GM11168 (cell line): ENCODE measurements around the gene ORM2.

Source experiments
- in situ Hi-C: fragments of 300-500 bp; cut with MboI; formaldehyde crosslinking; loops from one replicate; pipeline ENCODE4 v1.12.0; 2022; ENCODE audit warnings: low sequenced_read_pairs; ENCODE audit not compliant: unreplicated experiment

ORM2 gene

GRCh38 chr9:114291886-114292590 lies 37.6 kb upstream of the ORM2 start:
- in situ Hi-C loops, result loop anchor here (10.0 kb wide), 1 partner anchor 137 kb away; the partner anchor contains the start of gene COL27A1

GRCh38 chr9:114294664-114295063 lies 35.0 kb upstream of the ORM2 start:
- in situ Hi-C loops, result loop anchor here (10.0 kb wide), 1 partner anchor 140 kb away; the partner anchor contains the start of gene COL27A1

GRCh38 chr9:114296338-114296737 lies 33.3 kb upstream of the ORM2 start:
- in situ Hi-C loops, result loop anchor here (10.0 kb wide), 1 partner anchor 142 kb away; the partner anchor contains the start of gene COL27A1

GRCh38 chr9:114299286-114300152 lies 30.1 kb upstream of the ORM2 start:
- in situ Hi-C loops, result loop anchor here (10.0 kb wide), 1 partner anchor 145 kb away; the partner anchor contains the start of gene COL27A1

GRCh38 chr9:114300153-114300845 lies 29.4 kb upstream of the ORM2 start:
- in situ Hi-C loops, result no loop called here

- in situ Hi-C loops, result no loop called here
These were observed 28.5 kb upstream of the ORM2 start for GRCh38 chr9:114300846-114301797.

GRCh38 chr9:114301798-114302565 lies 27.7 kb upstream of the ORM2 start:
- in situ Hi-C loops, result no loop called here

GRCh38 chr9:114302727-114303126 lies 26.9 kb upstream of the ORM2 start:
- in situ Hi-C loops, result no loop called here

GRCh38 chr9:114303571-114303970 lies 26.1 kb upstream of the ORM2 start:
- in situ Hi-C loops, result no loop called here

GRCh38 chr9:114303977-114304376 lies 25.7 kb upstream of the ORM2 start:
- in situ Hi-C loops, result no loop called here

GRCh38 chr9:114304416-114305188 lies 25.1 kb upstream of the ORM2 start:
- in situ Hi-C loops, result no loop called here

GRCh38 chr9:114307899-114308267 lies 21.8 kb upstream of the ORM2 start:
- in situ Hi-C loops, result no loop called here

- in situ Hi-C loops, result no loop called here
These were observed 21.2 kb upstream of the ORM2 start for GRCh38 chr9:114308361-114308950.

- in situ Hi-C loops, result no loop called here
These were observed 20.6 kb upstream of the ORM2 start for GRCh38 chr9:114309096-114309495.

GRCh38 chr9:114310471-114311450 lies 18.9 kb upstream of the ORM2 start:
- in situ Hi-C loops, result no loop called here
